SU-DHL-6 (cell line): ENCODE results near the gene SCFD2.

ENCODE experiments used
- H2AFZ ChIP-seq: fragments of 200-600 bp; sonication (generic); 2 replicates; pipeline ENCODE4 v1.6.1; 2014; ENCODE audit warnings: low read depth, mild to moderate bottlenecking, moderate library complexity, mixed read lengths, antibody characterized with exemption, low read length; ENCODE audit not compliant: severe bottlenecking
- H3F3A ChIP-seq: fragments of 200-600 bp; shearing (Covaris generic); 2 replicates; pipeline ENCODE4 v1.6.0; 2016; ENCODE audit warnings: antibody characterized with exemption, mild to moderate bottlenecking; ENCODE audit not compliant: insufficient read depth
- H3K27ac ChIP-seq: fragments of 200-600 bp; sonication (generic); 2 replicates; pipeline ENCODE4 v1.5.1; 2016; ENCODE audit warnings: low read depth, mild to moderate bottlenecking, low read length, moderate library complexity, mixed read lengths
- H3K27me3 ChIP-seq: fragments of 200-600 bp; sonication (generic), shearing (Covaris generic); 2 replicates; pipeline ENCODE4 v1.6.0; 2014; ENCODE audit warnings: mild to moderate bottlenecking, low read length
- H3K36me3 ChIP-seq: fragments of 200-600 bp; sonication (generic); 2 replicates; pipeline ENCODE4 v1.6.1; 2014; ENCODE audit warnings: mild to moderate bottlenecking, low read length, mixed read lengths
- H3K4me2 ChIP-seq: fragments of 300-600, 200-600 bp; shearing (Covaris generic), sonication (generic); 2 replicates; pipeline ENCODE4 v1.6.0; 2014; ENCODE audit warnings: low read length, low read depth, mild to moderate bottlenecking; ENCODE audit not compliant: poor library complexity, severe bottlenecking
- H3K4me3 ChIP-seq: fragments of 200-600 bp; sonication (generic); 2 replicates; pipeline ENCODE4 v1.5.1; 2014; ENCODE audit warnings: antibody characterized with exemption, low read length, mild to moderate bottlenecking, mixed read lengths; ENCODE audit not compliant: insufficient read depth, poor library complexity, severe bottlenecking
- H3K79me2 ChIP-seq: fragments of 200-600 bp; sonication (generic); 2 replicates; pipeline ENCODE4 v1.6.1; 2014; ENCODE audit warnings: mild to moderate bottlenecking, low read length, moderate library complexity; ENCODE audit not compliant: insufficient read depth
- H3K9ac ChIP-seq: fragments of 200-600 bp; sonication (generic); 2 replicates; pipeline ENCODE4 v1.7.0; 2014; ENCODE audit warnings: mild to moderate bottlenecking, low read length
- H3K9me2 ChIP-seq: fragments of 200-600 bp; sonication (generic); replicated peaks from 2 replicates; pipeline ENCODE4 v1.6.1; 2014; ENCODE audit warnings: low read length; ENCODE audit not compliant: insufficient read depth
- H3K9me3 ChIP-seq: fragments of 200-600 bp; sonication (generic); 2 replicates; pipeline ENCODE4 v1.6.1; 2014; ENCODE audit warnings: low read length, mixed read lengths; ENCODE audit not compliant: insufficient read depth
- H4K20me1 ChIP-seq: fragments of 200-600 bp; sonication (generic); 2 replicates; pipeline ENCODE4 v1.6.1; 2014; ENCODE audit warnings: low read depth, mild to moderate bottlenecking, antibody characterized with exemption, low read length, moderate library complexity, mixed read lengths
- CTCF ChIP-seq: fragments of 200-600 bp; sonication (generic); IDR thresholded peaks from one replicate; pipeline ENCODE4 v1.5.1; 2017; ENCODE audit warnings: antibody characterized with exemption, mild to moderate bottlenecking, low read length, moderate library complexity; ENCODE audit not compliant: insufficient read depth, poor library complexity, severe bottlenecking
- EZH2phosphoT487 ChIP-seq: fragments of 200-600 bp; sonication (generic), shearing (Covaris generic); conservative IDR thresholded peaks from 2 replicates; pipeline ENCODE4 v1.6.1; 2018; ENCODE audit warnings: mild to moderate bottlenecking, antibody characterized with exemption, low read length, moderate library complexity, mixed read lengths

SCFD2 gene

DNA sequence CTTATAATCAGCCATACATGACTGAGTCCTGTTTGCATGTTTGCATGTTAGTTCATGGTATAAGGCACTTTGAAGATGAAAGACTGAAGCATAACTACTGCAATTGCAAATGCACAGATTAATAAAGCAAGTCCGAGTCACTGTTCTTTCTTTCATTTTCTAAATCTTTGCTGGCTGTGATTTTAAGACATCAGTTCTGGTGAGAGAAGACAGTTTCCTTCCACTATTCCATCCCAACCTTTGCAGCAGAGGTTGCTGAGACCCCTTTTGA, 475.4 kb downstream of the SCFD2 start:
- Histone ChIP-seq H3K79me2 (no peaks in the 10 kb centered on the region), H3K27me3 (no peaks in the 10 kb centered on the region), H3K36me3 (no peaks in the 10 kb centered on the region), H3K9ac (no peak overlapping the region), H2AFZ (no peak overlapping the region), H3K9me2 (no peaks in the 10 kb centered on the region), H3F3A (no peaks in the 10 kb centered on the region), H3K4me3 (no peak overlapping the region), H4K20me1 (no peaks in the 10 kb centered on the region), H3K4me2 (no peak overlapping the region), H3K9me3 (no peaks in the 10 kb centered on the region), H3K27ac (no peak overlapping the region)
- TF ChIP-seq EZH2phosphoT487 (no peak), CTCF (no peak)

- Histone ChIP-seq H3K9me2 (no peaks in the 10 kb centered on the region), H2AFZ (no peak overlapping the region), H3K36me3 (no peaks in the 10 kb centered on the region), H3K27me3 (no peaks in the 10 kb centered on the region), H3K9me3 (no peaks in the 10 kb centered on the region), H4K20me1 (no peaks in the 10 kb centered on the region), H3K27ac (no peak overlapping the region), H3F3A (no peaks in the 10 kb centered on the region), H3K4me3 (no peak overlapping the region), H3K9ac (no peak overlapping the region), H3K4me2 (no peak overlapping the region), H3K79me2 (no peaks in the 10 kb centered on the region)
- TF ChIP-seq CTCF = no peak
- no peak for TF ChIP-seq EZH2phosphoT487
Observed at GRCh38 chr4:52889778-52890520, 475.9 kb downstream of the SCFD2 start.

- Histone ChIP-seq H3K9ac (no peak overlapping the region), H3K79me2 (no peaks in the 10 kb centered on the region), H3K36me3 (no peaks in the 10 kb centered on the region), H3K27ac (no peak overlapping the region), H3K4me3 (no peak overlapping the region), H3K9me3 (no peaks in the 10 kb centered on the region), H3K4me2 (no peak overlapping the region), H3F3A (no peaks in the 10 kb centered on the region), H3K9me2 (no peaks in the 10 kb centered on the region), H4K20me1 (no peaks in the 10 kb centered on the region), H3K27me3 (no peaks in the 10 kb centered on the region), H2AFZ (no peak overlapping the region)
- TF ChIP-seq EZH2phosphoT487 = no peak
- TF ChIP-seq CTCF = no peak
Observed at GRCh38 chr4:52889354-52889753, 476.5 kb downstream of the SCFD2 start.
